OCI-LY3 (cell line): ENCODE measurements around the gene NFIC.
"Not testable (repeated sequence)": the region's sequence is repeated elsewhere in the genome, so short reads cannot be mapped to it uniquely, and the experiment has no call there.

ENCODE experiments used
- H2AFZ ChIP-seq: fragments of 200-600, 300-600 bp; shearing (Covaris generic); 2 replicates; pipeline ENCODE4 v1.6.0; 2014; ENCODE audit warnings: antibody characterized with exemption, low read depth, low read length
- H3K27ac ChIP-seq: fragments of 200-600, 300-600 bp; sonication (generic); 2 replicates; pipeline ENCODE4 v1.5.1; 2014; ENCODE audit warnings: mild to moderate bottlenecking, low read length, moderate library complexity, mixed read lengths
- H3K27me3 ChIP-seq: fragments of 200-600, 300-600 bp; sonication (generic); 2 replicates; pipeline ENCODE4 v1.6.1; 2014; ENCODE audit warnings: low read depth, low read length, mixed read lengths
- H3K36me3 ChIP-seq: fragments of 200-600, 300-600 bp; sonication (generic); replicated peaks from 2 replicates; pipeline ENCODE3; 2014; ENCODE audit warnings: low read depth, low read length, mixed read lengths
- H3K4me1 ChIP-seq: fragments of 300-600, 200-600 bp; sonication (generic); 2 replicates; pipeline ENCODE4 v1.6.1; 2014; ENCODE audit warnings: low read length, mixed read lengths
- H3K4me2 ChIP-seq: fragments of 200-600, 300-600 bp; sonication (generic); 2 replicates; pipeline ENCODE4 v1.6.1; 2014; ENCODE audit warnings: low read length, mixed read lengths
- H3K4me3 ChIP-seq: fragments of 300-600, 200-600 bp; sonication (generic); 2 replicates; pipeline ENCODE4 v1.5.1; 2014; ENCODE audit warnings: antibody characterized with exemption, mild to moderate bottlenecking, low read length, moderate library complexity
- H3K79me2 ChIP-seq: fragments of 300-600, 200-600 bp; shearing (Covaris generic); 2 replicates; pipeline ENCODE4 v1.6.1; 2014; ENCODE audit warnings: mild to moderate bottlenecking, low read length, mixed read lengths
- H3K9ac ChIP-seq: fragments of 300-600, 200-600 bp; shearing (Covaris generic); 2 replicates; pipeline ENCODE4 v1.6.0; 2014; ENCODE audit warnings: mild to moderate bottlenecking, low read length, moderate library complexity
- H3K9me3 ChIP-seq: fragments of 200-600, 300-600 bp; shearing (Covaris generic); 2 replicates; pipeline ENCODE4 v1.6.1; 2014; ENCODE audit warnings: low read length, mixed read lengths; ENCODE audit not compliant: insufficient read depth
- H4K20me1 ChIP-seq: fragments of 200-600, 300-600 bp; sonication (generic); 2 replicates; pipeline ENCODE4 v1.6.1; 2016; ENCODE audit warnings: low read length, mixed read lengths; ENCODE audit not compliant: insufficient read depth
- EZH2phosphoT487 ChIP-seq: fragments of 200-600 bp; shearing (Covaris generic); IDR thresholded peaks from 2 replicates; pipeline ENCODE4 v1.6.1; 2018; ENCODE audit warnings: antibody characterized with exemption, mixed run types, low read depth
- TF ChIP-seq, protein P1 (sequence below): fragments of 200-600, 300-600 bp; sonication (generic); IDR thresholded peaks from 2 replicates; pipeline ENCODE4 v1.5.1; 2014; ENCODE audit warnings: antibody characterized with exemption, low read length, low read depth

NFIC gene

DNA sequence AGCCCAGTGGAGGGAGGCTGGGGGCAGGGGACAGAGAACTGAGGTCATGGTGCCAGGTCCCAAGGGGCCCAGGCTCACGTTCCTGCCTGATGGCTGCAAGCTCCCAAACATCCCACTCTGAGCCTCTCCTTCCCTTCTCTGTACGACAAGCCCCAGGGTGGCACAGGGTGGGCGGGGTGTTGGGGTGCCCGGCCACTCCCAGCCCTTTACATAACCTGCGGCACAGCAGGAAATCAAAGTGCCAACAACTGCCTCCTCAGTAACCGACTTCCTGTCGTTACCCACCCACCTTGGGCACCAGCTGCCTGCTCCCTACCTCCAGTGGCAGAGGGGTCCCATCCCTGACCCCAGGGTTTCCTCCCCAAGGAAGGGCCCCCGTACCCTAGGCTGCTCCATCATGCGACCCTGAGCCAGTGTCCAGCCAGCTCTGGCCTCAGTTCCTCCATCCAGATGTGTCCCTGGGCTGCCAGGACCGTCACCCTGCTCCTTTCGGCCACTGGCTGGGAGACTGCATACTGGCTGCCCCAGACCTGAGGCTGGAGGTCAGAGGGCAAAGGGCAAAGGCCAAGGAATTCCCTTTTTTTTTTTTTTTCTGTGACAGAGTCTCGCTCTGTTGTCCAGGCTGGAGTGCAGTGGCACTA is 27.7 kb upstream of the NFIC start:
- Histone ChIP-seq H3K4me2 (no peak overlapping the region), H3K36me3 (no peaks in the 10 kb centered on the region), H3K27me3 (peaks cover 9% of the 10 kb centered on the region), H3K9me3 (no peaks in the 10 kb centered on the region), H3K4me3 (no peak overlapping the region), H2AFZ (no peak overlapping the region), H3K4me1 (no peaks in the 10 kb centered on the region), H3K27ac (no peak overlapping the region), H4K20me1 (no peaks in the 10 kb centered on the region), H3K79me2 (no peaks in the 10 kb centered on the region), H3K9ac (no peak overlapping the region)
- TF ChIP-seq EZH2phosphoT487 = no peak
- TF ChIP-seq, protein P1, sequence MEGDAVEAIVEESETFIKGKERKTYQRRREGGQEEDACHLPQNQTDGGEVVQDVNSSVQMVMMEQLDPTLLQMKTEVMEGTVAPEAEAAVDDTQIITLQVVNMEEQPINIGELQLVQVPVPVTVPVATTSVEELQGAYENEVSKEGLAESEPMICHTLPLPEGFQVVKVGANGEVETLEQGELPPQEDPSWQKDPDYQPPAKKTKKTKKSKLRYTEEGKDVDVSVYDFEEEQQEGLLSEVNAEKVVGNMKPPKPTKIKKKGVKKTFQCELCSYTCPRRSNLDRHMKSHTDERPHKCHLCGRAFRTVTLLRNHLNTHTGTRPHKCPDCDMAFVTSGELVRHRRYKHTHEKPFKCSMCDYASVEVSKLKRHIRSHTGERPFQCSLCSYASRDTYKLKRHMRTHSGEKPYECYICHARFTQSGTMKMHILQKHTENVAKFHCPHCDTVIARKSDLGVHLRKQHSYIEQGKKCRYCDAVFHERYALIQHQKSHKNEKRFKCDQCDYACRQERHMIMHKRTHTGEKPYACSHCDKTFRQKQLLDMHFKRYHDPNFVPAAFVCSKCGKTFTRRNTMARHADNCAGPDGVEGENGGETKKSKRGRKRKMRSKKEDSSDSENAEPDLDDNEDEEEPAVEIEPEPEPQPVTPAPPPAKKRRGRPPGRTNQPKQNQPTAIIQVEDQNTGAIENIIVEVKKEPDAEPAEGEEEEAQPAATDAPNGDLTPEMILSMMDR = no peak

DNA sequence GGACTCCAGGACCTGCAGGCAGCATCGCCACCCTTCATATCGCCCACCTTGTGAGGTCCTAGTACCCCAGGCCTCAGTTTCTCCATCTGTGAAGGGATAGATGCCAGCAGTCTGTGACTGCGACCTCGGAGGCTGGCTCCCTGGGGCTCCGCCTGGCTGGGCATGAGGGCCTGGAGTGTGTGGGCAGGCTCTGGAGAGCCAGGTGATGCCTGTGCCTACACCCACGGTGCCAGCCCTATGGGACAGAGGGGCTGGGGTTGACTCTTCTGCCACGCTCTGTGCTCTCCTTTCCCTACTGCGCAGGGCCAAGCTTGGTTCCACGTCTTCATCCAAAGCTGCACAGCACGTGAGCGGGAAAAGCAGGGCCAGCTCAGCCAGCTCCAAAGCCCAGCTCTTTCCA is 26.0 kb upstream of the NFIC start:
- Histone ChIP-seq H3K79me2 (no peaks in the 10 kb centered on the region), H3K4me3 (no peak overlapping the region), H3K4me1 (no peaks in the 10 kb centered on the region), H3K36me3 (no peaks in the 10 kb centered on the region), H3K4me2 (no peak overlapping the region), H3K27ac (no peak overlapping the region), H4K20me1 (no peaks in the 10 kb centered on the region), H2AFZ (no peak overlapping the region), H3K9ac (no peak overlapping the region), H3K9me3 (no peaks in the 10 kb centered on the region), H3K27me3 (peaks cover 9% of the 10 kb centered on the region)
- TF ChIP-seq EZH2phosphoT487 = no peak
- TF ChIP-seq, protein P1 = no peak

DNA sequence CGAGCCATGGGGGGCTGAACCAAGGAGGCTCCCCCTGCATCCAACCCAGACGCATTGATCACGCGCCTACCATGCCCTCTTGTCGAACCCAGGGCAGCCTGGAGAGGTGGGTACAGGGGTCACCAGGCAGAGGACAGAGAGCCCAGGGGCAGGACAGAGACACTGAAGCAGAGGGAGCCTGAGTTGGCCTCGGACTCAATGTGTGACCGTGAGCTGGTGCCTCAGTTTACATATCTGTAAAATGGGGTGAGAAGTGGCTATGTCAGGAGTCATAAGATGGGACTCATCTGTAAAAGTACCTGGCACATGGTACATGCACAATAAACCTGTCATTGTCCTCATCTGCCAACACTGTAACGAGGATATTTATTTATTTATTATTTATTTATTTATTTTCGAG is 24.1 kb upstream of the NFIC start:
- Histone ChIP-seq H3K79me2 (no peaks in the 10 kb centered on the region), H2AFZ (no peak overlapping the region), H3K36me3 (no peaks in the 10 kb centered on the region), H3K27ac (no peak overlapping the region), H3K4me1 (no peaks in the 10 kb centered on the region), H3K9me3 (no peaks in the 10 kb centered on the region), H3K9ac (no peak overlapping the region), H3K27me3 (no peaks in the 10 kb centered on the region), H3K4me3 (no peak overlapping the region), H3K4me2 (no peak overlapping the region), H4K20me1 (no peaks in the 10 kb centered on the region)
- TF ChIP-seq EZH2phosphoT487 = no peak
- TF ChIP-seq, protein P1 = no peak

DNA sequence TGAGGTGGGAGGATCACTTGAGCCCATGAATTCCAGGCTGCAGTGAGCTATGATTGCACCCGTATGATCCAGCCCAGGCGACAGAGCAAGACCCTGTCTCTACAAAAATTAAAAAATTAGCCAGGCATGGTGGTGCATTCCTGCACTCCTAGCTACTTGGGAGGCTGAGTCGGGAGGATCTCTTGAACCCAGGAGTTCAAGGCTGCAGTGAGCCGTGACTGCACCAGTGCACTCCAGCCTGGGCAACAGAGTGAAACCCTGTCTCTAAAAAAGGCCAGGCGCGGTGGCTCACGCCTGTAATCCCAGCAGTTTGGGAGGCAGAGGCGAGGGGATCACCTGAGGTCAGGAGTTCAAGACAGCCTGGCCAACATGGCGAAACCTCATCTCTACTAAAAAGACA is 23.4 kb upstream of the NFIC start:
- H3K4me1 ChIP-seq, H3K4me2 ChIP-seq, H2AFZ ChIP-seq, H3K9me3 ChIP-seq, H3K36me3 ChIP-seq, H3K4me3 ChIP-seq, H3K79me2 ChIP-seq, H3K27me3 ChIP-seq, H3K9ac ChIP-seq, H4K20me1 ChIP-seq, H3K27ac ChIP-seq: not testable (repeated sequence)
